TTC549 (cell line): Measurements from ENCODE around the gene LMNTD2.

Experiments
- FAIRE-seq: peaks from 2 replicates; lab custom pipeline; 2012; peaks lifted over from hg19 to GRCh38; lab: Jason Lieb, UNC

Gene LMNTD2

GRCh38 chr11:567011-567628 is 6.6 kb upstream of the LMNTD2 start:
- FAIRE-seq = no peak

GRCh38 chr11:565921-566509 is 5.5 kb upstream of the LMNTD2 start:
- FAIRE-seq = no peak

- FAIRE-seq = no peak
Measured at GRCh38 chr11:563812-564578, 3.5 kb upstream of the LMNTD2 start.

DNA sequence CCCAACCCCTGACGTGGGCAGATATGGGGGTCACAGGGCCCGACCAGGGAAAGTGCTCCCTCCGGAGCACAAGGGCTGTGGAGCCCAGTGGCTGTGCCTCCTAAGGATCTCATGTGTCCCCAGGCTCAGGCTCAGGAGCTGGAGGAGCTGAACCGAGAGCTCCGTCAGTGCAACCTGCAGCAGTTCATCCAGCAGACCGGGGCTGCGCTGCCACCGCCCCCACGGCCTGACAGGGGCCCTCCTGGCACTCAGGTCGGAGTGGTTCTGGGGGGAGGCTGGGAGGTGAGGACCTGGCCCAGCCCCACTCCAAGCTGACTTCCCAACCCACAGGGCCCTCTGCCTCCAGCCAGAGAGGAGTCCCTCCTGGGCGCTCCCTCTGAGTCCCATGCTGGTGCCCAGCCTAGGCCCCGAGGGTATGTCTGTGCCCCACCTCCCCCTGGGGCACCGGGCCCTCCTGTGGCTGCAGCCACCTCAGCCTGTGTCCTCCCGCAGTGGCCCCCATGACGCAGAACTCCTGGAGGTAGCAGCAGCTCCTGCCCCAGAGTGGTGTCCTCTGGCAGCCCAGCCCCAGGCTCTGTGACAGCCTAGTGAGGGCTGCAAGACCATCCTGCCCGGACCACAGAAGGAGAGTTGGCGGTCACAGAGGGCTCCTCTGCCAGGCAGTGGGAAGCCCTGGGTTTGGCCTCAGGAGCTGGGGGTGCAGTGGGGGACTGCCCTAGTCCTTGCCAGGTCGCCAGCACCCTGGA is 2.7 kb upstream of the LMNTD2 start:
- FAIRE-seq = no peak

- FAIRE-seq = no peak
Measured at GRCh38 chr11:562046-562645, 1.6 kb upstream of the LMNTD2 start.

- no peak for FAIRE-seq
Measured at GRCh38 chr11:561148-562003, 838 bp upstream of the LMNTD2 start.

- no peak for FAIRE-seq
Measured at GRCh38 chr11:559712-560304, 730 bp downstream of the LMNTD2 start.

GRCh38 chr11:559020-559620 is 1.4 kb downstream of the LMNTD2 start:
- FAIRE-seq = no peak

DNA sequence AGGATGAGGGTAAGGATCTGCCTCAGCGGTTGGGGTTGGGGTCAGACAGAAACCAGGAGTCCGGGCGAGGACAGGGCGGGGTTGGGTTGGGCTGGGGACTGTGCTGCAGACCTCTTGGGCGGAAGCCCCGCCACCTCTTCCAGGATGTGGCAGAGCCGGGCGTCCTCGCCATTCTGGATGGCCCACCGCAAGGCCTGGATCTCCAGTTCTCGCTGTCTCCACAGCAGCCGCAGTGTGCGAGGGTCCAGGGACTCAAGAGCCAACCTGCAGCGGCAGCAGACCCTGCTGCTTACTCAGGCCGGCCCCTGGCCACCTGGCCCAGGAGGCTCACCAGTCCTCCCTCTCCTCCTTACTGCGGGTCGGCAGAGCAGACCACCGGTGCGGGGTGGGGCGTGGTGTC is 2.0 kb downstream of the LMNTD2 start:
- FAIRE-seq = no peak

DNA sequence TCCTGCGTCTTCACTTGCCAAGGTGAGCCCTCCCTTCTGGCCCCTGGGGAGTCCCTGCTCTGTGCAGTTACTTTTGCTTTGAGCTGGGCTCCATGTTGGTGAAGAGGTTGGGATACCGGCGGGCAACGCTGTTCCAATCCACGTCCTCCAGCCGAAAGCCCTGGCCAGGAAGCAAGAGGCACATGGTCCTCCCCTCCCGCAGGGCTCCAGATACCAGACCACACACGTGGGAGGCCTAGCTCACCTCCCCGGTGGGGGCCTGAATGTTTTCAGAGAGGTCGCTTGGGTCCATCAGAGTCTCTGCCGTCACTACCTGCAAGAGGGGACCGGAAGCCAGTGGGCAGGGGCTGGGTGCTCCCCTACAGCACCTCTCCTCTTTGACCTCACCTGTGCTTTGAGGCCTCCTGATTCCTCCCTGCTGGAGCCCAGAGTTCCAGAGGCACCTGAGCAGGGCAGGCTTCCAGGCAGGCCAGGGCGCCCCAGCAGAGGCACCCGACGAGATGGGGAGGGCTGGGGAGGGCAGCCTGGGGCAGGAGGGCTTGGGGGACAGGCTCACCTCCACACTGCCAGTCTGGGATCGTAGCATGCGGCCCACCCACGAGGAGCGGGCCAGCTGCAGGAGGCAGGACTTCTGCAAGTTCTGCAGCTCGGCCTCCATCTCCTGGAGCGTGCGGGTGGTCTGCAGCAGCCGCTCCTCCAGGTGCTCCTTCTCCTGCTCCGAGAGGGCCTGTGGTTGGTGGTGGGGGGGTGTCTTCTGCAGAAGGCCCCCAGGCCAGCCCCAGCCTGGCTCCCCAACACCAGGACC is 3.0 kb downstream of the LMNTD2 start:
- no peak for FAIRE-seq

GRCh38 chr11:556662-557256 is 3.8 kb downstream of the LMNTD2 start:
- no peak for FAIRE-seq

DNA sequence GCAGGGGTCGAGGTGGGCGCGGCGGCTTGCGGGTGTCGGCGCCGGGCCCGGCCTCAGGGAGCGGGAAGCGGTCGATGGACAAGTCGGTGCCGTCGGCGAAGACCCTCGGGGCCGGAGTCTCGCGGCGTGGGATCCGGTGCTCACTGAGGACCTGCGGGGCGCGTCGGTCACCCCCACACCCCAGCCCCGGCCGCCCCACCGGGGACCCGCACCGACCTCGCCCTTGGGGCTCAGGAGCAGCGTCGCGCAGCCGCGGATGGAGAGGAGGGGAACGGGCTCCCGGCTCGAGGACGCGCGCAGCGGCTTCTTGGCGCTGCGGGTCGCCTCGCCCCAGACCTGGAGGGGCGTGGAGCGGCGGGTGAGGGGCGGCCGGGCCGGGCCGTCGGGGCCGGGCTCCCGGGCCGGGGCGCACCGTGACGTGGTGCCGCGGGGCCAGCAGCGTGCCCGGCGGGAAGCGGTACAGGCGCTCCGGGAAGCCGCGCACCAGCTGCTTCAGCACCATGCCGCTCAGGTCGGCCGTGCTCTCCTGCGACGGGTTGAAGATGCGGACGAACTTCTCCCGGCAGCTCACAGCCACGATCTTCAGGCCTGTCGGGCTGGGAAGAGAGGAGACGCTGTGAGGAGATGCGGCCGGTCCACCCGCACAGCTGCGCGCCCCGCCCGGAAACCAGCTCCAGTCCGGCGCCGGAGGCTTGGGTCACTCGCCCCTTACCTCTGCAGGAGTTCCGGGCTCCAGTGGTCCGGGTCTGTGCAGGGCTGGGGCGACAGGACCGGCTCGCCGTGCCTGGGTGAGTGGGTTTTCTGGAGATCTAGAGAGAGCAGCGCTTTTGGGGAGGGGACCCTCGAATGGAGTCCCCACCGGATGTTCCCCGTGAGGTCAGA is 4.5 kb downstream of the LMNTD2 start:
- FAIRE-seq = no peak

- no peak for FAIRE-seq
Measured at GRCh38 chr11:555227-555779, 5.2 kb downstream of the LMNTD2 start.

GRCh38 chr11:554428-555226 is 5.9 kb downstream of the LMNTD2 start:
- no peak for FAIRE-seq

DNA sequence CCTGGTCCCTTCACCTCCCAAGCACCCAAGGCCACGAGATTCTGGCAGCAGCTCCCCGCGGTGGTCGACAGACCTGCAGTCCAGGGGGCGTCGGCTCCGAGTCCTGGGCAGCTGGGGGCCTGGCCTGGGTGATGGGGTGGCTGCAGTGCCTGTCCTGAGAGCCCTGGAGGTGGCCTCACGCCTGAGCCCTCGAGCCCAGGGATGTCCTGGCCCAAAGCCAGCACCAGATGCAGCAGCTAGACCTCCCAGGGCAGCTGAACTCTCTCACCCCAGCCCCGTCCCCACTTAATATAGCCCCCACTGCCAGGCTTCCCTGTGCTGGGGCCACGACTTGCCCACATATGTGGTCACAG is 6.6 kb downstream of the LMNTD2 start:
- FAIRE-seq = no peak

GRCh38 chr11:553083-553987 is 7.2 kb downstream of the LMNTD2 start:
- FAIRE-seq = no peak
